CD8-positive, alpha-beta memory T cell (primary cell): Measurements from ENCODE around the gene SAA2. TPM values are rescaled to one million over a fixed set of nuclear protein-coding genes. Genes with fewer than 3 reads are reported as not detected.

Experiments used
- CTCF ChIA-PET: fragments of 350-600 bp; sonication (Branson Sonifier 250); formaldehyde crosslinking; loops from one replicate; lab custom pipeline; 2021; ENCODE audit warnings: antibody characterized with exemption; lab: Charles Lee
- POLR2A ChIA-PET: fragments of 350-600 bp; sonication (Branson Sonifier 250); formaldehyde crosslinking; loops from one replicate; lab custom pipeline; 2021; ENCODE audit warnings: antibody characterized with exemption; lab: Charles Lee
- DNase-seq, 5 donors: peaks; one replicate each; pipeline versions ENCODE4 v3.0.0 to v3.0.0-alpha.2; 2020 to 2022; ENCODE audit warnings: mixed read lengths in 1 of 5
- H3K27ac ChIP-seq: one replicate; pipeline ENCODE4 v1.7.0; 2013; ENCODE audit warnings: low read depth, mild to moderate bottlenecking, low read length, moderate library complexity
- H3K27me3 ChIP-seq: 2 replicates; pipeline ENCODE4 v1.7.0; 2013; ENCODE audit warnings: low read length, mild to moderate bottlenecking; ENCODE audit not compliant: insufficient read depth, poor library complexity, severe bottlenecking
- H3K36me3 ChIP-seq: 2 replicates; pipeline ENCODE4 v1.7.0; 2013; ENCODE audit warnings: mild to moderate bottlenecking, low read length, moderate library complexity; ENCODE audit not compliant: insufficient read depth
- H3K4me1 ChIP-seq: 2 replicates; pipeline ENCODE4 v1.7.0; 2013; ENCODE audit warnings: mild to moderate bottlenecking, low read length, moderate library complexity; ENCODE audit not compliant: insufficient read depth
- H3K4me3 ChIP-seq: 2 replicates; pipeline ENCODE4 v1.7.0; 2013; ENCODE audit warnings: mild to moderate bottlenecking, low read length
- H3K9me3 ChIP-seq: 2 replicates; pipeline ENCODE4 v1.7.0; 2013; ENCODE audit warnings: mild to moderate bottlenecking, low read length
- H3K27ac Mint-ChIP-seq, 8 donors: one replicate each; pipeline ENCODE4 v1.8.0; 2020 to 2021; ENCODE audit warnings: mixed read lengths in 8 of 8, mild to moderate bottlenecking in 6 of 8, inconsistent platforms in 3 of 8, moderate library complexity in 3 of 8
- H3K27me3 Mint-ChIP-seq, 2 donors: one replicate each; pipeline ENCODE4 v1.8.0; 2020 to 2021; ENCODE audit warnings: mixed read lengths in 2 of 2, mild to moderate bottlenecking in 1 of 2, moderate library complexity in 1 of 2
- H3K36me3 Mint-ChIP-seq, 3 donors: one replicate each; pipeline ENCODE4 v1.8.0; 2020 to 2021; ENCODE audit warnings: mixed read lengths in 3 of 3, inconsistent platforms in 1 of 3, mild to moderate bottlenecking in 1 of 3
- H3K4me1 Mint-ChIP-seq, 3 donors: one replicate each; pipeline ENCODE4 v1.8.0; 2020 to 2021; ENCODE audit warnings: mixed read lengths in 3 of 3, inconsistent platforms in 1 of 3, mild to moderate bottlenecking in 1 of 3
- H3K4me3 Mint-ChIP-seq, 7 donors: one replicate each; pipeline ENCODE4 v1.8.0; 2020 to 2021; ENCODE audit warnings: mixed read lengths in 7 of 7, mild to moderate bottlenecking in 6 of 7, moderate library complexity in 4 of 7, inconsistent platforms in 2 of 7
- H3K9me3 Mint-ChIP-seq, 5 donors: one replicate each; pipeline ENCODE4 v1.8.0; 2020 to 2022; ENCODE audit warnings: mixed read lengths in 5 of 5, mild to moderate bottlenecking in 3 of 5, moderate library complexity in 2 of 5, inconsistent platforms in 1 of 5
- polyA plus RNA-seq: library from polyadenylated mRNA; unstranded; fragments of 300-500 nt; fragmentation: Illumina TruSeq; gene quantifications from one replicate; pipeline ENCODE4 v1.2.3, GENCODE V29; 2021
- total RNA-seq, 2 experiments: library from RNA; stranded (reverse); gene quantifications; one replicate each; pipeline ENCODE4 v1.2.3, GENCODE V29; 2021

The SAA2 gene
- total and polyA plus RNA-seq, 3 experiments from 2014 or later: not detected

GRCh38 chr11:18245396-18245795 is 3.1 kb downstream of the SAA2 start:
- no peak overlapping the region for H3K4me3 Mint-ChIP-seq
- Histone ChIP-seq H3K4me3 (no peak overlapping the region), H3K27me3 (no peaks in the 10 kb centered on the region), H3K36me3 (no peaks in the 10 kb centered on the region), H3K27ac (no peak overlapping the region), H3K9me3 (no peaks in the 10 kb centered on the region), H3K4me1 (no peaks in the 10 kb centered on the region)
- H3K36me3 Mint-ChIP-seq: peaks cover 0 to 6% (median 0%) of the 10 kb centered on the region in 3 donors
- H3K4me1 Mint-ChIP-seq: peaks cover 15 to 25% (median 17%) of the 10 kb centered on the region in 3 donors
- no peak for DNase-seq
- POLR2A ChIA-PET: no interaction called here
- H3K9me3 Mint-ChIP-seq: peaks cover 0 to 5% (median 0%) of the 10 kb centered on the region in 5 donors
- peak overlapping the region in 6 of 8 donors; percentile 8 to 83 (median 34) for H3K27ac Mint-ChIP-seq
- CTCF ChIA-PET: no interaction called here
- peaks cover 0 to 2% of the 10 kb centered on the region in 2 donors for H3K27me3 Mint-ChIP-seq

DNA sequence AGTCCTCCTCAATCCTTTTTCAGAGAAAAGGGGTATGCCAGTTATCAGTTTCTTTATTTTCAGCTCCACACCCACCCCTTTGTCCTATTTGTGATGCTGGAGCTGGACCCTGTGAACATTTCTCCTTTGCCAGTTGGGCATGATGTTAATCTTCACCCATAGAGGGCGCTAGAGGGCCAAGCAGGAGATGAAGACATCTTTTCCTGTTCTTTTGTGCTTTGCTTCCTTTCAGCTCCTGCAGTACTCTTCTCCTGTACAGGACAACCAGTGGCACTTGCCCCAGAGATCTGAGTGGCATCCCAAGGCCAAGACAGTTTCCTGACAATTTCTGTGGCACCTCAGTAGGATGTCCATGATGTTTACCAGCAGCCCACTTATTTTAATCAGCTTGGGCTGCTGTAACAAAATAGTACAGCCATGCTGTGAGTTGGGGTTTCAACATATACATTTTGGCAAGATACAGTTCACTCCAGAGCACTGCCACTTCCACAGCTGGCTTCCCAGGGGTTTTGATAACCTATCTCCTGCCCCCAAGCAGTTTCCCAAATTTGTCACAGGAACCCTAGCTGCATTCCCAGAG is 4.6 kb downstream of the SAA2 start:
- H3K27ac Mint-ChIP-seq: peak overlapping the region in 6 of 8 donors; percentile 6 to 81 (median 53)
- POLR2A ChIA-PET: interaction anchor here (0.7 to 1.1 kb wide), 2 partner anchors 152 to 297 kb away, joined by 3 read pairs; no protein-coding TSS in a partner anchor
- peak; percentile 33 to 78 (median 49) for DNase-seq
- peaks cover 8 to 10% of the 10 kb centered on the region in 2 donors for H3K27me3 Mint-ChIP-seq
- peaks cover 9% of the 10 kb centered on the region for H3K27me3 ChIP-seq
- H3K4me1 ChIP-seq: no peaks in the 10 kb centered on the region
- H3K36me3 ChIP-seq: no peaks in the 10 kb centered on the region
- no peak overlapping the region for H3K4me3 ChIP-seq
- peak overlapping the region in 2 of 7 donors; percentile 6 to 28 for H3K4me3 Mint-ChIP-seq
- H3K27ac ChIP-seq: no peak overlapping the region
- H3K9me3 ChIP-seq: no peaks in the 10 kb centered on the region
- peaks cover 0 to 5% (median 0%) of the 10 kb centered on the region in 5 donors for H3K9me3 Mint-ChIP-seq
- CTCF ChIA-PET: interaction anchor here (0.6 to 2.1 kb wide), 21 partner anchors 9 to 487 kb away, joined by 3 to 11 read pairs (median 3); partner anchors contain the start of genes LDHA, SPTY2D1 and TSG101
- H3K4me1 Mint-ChIP-seq: peaks cover 15 to 25% (median 17%) of the 10 kb centered on the region in 3 donors
- H3K36me3 Mint-ChIP-seq: peaks cover 0 to 6% (median 0%) of the 10 kb centered on the region in 3 donors

GRCh38 chr11:18239655-18240054 is 8.8 kb downstream of the SAA2 start:
- H3K27me3 ChIP-seq: peaks cover 13% of the 10 kb centered on the region
- peaks cover 5 to 7% (median 5%) of the 10 kb centered on the region in 3 donors for H3K4me1 Mint-ChIP-seq
- peaks cover 0 to 6% (median 0%) of the 10 kb centered on the region in 3 donors for H3K36me3 Mint-ChIP-seq
- no peaks in the 10 kb centered on the region for H3K4me1 ChIP-seq
- peaks cover 0 to 5% (median 0%) of the 10 kb centered on the region in 5 donors for H3K9me3 Mint-ChIP-seq
- ChIA-PET POLR2A (no interaction called here), CTCF (no interaction called here)
- no peak for DNase-seq
- H3K27ac Mint-ChIP-seq: no peak overlapping the region
- no peak overlapping the region for H3K27ac ChIP-seq
- H3K36me3 ChIP-seq: no peaks in the 10 kb centered on the region
- H3K27me3 Mint-ChIP-seq: peaks cover 15 to 29% of the 10 kb centered on the region in 2 donors
- no peaks in the 10 kb centered on the region for H3K9me3 ChIP-seq
- no peak overlapping the region for H3K4me3 Mint-ChIP-seq
- H3K4me3 ChIP-seq: no peak overlapping the region

DNA sequence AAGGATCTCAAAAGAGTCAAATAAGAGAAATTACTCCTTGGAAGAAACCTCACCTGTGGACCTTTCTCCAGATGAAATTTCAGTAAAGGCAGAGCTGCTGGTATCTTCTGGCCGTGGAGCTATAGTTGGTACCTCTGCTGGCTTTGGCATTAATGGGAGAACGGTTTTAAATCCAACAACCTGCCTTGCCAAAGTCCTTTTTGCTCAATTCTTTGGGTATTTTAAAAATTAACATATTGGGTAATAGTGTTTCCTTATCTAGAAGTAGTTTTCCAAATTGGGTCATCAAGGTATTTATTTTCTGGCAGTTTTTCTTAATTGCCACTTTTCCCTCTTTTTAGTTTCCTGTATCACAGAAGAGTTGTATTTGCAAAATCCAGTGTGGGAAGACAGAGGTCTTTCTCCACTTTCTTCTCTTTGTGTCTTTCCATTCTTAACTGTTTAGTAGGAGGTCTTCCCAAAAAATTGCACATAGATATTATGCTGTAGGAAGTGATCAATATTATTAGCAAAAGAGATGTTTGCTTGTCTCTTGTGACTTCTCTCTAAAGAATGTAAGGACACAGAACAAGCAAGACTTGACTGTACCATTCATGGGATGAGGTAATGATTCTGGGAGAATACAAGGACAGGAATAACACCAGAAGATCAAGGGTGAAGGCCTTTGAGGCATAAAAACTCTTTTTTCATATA is 11.7 kb downstream of the SAA2 start, which contains the start of gene SAA4:
Gene SAA4 (minus strand): TSS at position 139 of the 693 bp plus-strand sequence. CDS start 876 bp downstream, outside the sequence.
- H3K4me3 ChIP-seq: no peak within 1 kb of the TSS
- Mint-ChIP-seq H3K4me1 (no peaks in the 10 kb centered on the region), H3K27me3 (peaks cover 18 to 36% of the 10 kb centered on the region in 2 donors), H3K27ac (no peak within 1 kb of the TSS), H3K9me3 (no peaks in the 10 kb centered on the region), H3K36me3 (no peaks in the 10 kb centered on the region), H3K4me3 (no peak within 1 kb of the TSS)
- no peaks in the 10 kb centered on the region for H3K9me3 ChIP-seq
- no peak within 1 kb of the TSS for H3K27ac ChIP-seq
- CTCF ChIA-PET: no interaction called here
- H3K4me1 ChIP-seq: no peaks in the 10 kb centered on the region
- no peak for DNase-seq
- POLR2A ChIA-PET: interaction anchor here (0.6 kb wide), 1 partner anchor 120 kb away, joined by 6 read pairs; no protein-coding TSS in a partner anchor
- H3K27me3 ChIP-seq: peaks cover 13% of the 10 kb centered on the region
- H3K36me3 ChIP-seq: no peaks in the 10 kb centered on the region

DNA sequence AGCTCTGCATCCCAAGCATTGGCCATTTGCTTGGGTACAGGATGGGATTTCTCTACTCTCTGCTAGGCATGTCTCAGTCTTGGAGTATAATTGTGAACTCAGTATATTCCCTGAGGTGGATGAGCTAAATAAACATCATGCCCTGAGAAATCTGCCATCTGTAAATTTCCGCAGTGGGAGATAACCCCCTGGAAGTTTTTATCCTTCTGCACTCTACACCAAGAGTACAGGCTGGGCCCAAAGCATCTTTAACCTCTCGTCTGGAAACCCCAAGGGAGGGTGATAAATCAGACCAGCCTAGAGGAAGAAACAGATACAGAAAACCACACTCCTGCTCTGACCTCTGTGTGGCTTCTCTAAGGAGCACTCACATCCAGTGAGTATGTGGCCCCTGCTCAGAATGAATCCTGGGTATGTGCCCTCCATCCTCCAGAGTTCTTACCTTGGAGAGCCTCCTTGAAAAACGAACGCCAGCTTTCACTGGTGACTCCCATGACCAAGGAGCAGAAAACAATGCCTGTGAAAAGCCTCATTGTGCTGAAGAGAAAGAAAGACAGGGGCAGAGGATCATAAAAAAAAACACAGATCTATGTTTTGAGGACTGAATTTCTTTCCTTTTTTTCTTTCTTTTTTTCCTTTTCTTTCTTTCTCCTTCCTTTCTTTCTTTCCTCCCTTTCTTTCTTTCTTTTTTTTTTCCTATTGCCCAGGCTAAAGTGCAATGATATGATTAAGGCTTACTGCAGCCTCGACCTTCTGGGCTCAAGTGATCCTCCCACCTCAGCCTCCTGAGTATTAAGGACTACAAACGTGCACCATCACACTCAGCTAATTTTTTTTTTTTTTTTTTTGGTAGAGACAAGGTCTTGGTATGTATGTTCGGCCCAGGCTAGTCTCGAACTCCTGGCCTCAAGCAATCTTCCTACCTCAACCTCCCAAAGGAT is 12.8 kb downstream of the SAA2 start:
- H3K9me3 Mint-ChIP-seq: no peaks in the 10 kb centered on the region
- H3K27ac Mint-ChIP-seq: no peak overlapping the region
- peaks cover 13% of the 10 kb centered on the region for H3K27me3 ChIP-seq
- H3K4me1 Mint-ChIP-seq: no peaks in the 10 kb centered on the region
- no peaks in the 10 kb centered on the region for H3K9me3 ChIP-seq
- H3K4me3 Mint-ChIP-seq: no peak overlapping the region
- no peaks in the 10 kb centered on the region for H3K4me1 ChIP-seq
- H3K4me3 ChIP-seq: no peak overlapping the region
- ChIA-PET POLR2A (no interaction called here), CTCF (interaction anchor here (2.4 kb wide), 1 partner anchor 8 kb away, joined by 8 read pairs; no protein-coding TSS in a partner anchor)
- no peak for DNase-seq
- no peak overlapping the region for H3K27ac ChIP-seq
- H3K36me3 Mint-ChIP-seq: no peaks in the 10 kb centered on the region
- H3K27me3 Mint-ChIP-seq: peaks cover 18 to 36% of the 10 kb centered on the region in 2 donors
- no peaks in the 10 kb centered on the region for H3K36me3 ChIP-seq

DNA sequence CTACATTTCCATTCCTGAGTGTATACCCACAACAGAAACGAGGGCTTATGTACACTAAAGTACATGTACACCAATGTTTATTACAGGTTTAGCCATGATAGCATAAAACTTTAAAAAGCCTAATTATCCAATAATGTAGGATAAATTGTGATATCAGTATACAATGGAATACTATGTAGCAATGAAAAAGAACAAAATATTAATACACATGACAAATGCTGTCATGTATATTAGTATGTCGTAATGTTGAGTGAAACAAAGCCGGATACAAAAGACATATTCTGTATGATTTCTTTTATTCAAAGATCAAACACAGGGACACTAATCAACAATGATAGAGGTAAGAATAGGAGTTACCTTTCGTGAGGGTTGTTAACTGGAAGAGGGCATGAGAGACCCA is 14.6 kb downstream of the SAA2 start:
- DNase-seq: no peak
- H3K4me1 ChIP-seq: no peaks in the 10 kb centered on the region
- Mint-ChIP-seq H3K4me3 (no peak overlapping the region), H3K27ac (no peak overlapping the region), H3K27me3 (peaks cover 10 to 28% of the 10 kb centered on the region in 2 donors), H3K36me3 (no peaks in the 10 kb centered on the region), H3K9me3 (no peaks in the 10 kb centered on the region), H3K4me1 (no peaks in the 10 kb centered on the region)
- no peaks in the 10 kb centered on the region for H3K9me3 ChIP-seq
- peaks cover 3% of the 10 kb centered on the region for H3K27me3 ChIP-seq
- H3K27ac ChIP-seq: no peak overlapping the region
- POLR2A ChIA-PET: no interaction called here
- H3K4me3 ChIP-seq: no peak overlapping the region
- H3K36me3 ChIP-seq: no peaks in the 10 kb centered on the region
- CTCF ChIA-PET: interaction anchor here (2.4 kb wide), 1 partner anchor 10 kb away, joined by 8 read pairs; no protein-coding TSS in a partner anchor

DNA sequence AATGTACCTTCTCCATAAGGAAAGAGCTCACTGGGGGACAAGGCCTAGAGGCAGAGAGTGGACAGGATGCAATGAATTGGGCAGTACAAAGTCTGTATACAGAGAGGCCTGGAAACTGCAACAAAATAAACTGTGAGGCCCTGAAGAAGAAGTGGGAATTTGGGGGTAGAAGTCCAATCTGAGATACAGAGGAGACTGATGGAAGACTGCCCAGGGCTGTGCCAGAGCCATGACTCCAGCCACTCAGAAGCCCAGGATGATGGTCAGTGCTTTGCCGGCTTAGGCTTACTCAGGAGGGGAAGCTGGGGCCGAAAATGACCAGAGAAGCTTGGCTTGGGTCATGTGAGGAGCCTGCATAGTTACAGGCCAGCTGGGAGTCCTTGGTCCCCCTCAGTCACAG is 17.6 kb downstream of the SAA2 start:
- no peak overlapping the region for H3K27ac ChIP-seq
- no peaks in the 10 kb centered on the region for H3K36me3 ChIP-seq
- H3K27ac Mint-ChIP-seq: peak overlapping the region in 1 of 8 donors; percentile 35
- H3K4me3 ChIP-seq: no peak overlapping the region
- peaks cover 6 to 8% of the 10 kb centered on the region in 2 donors for H3K27me3 Mint-ChIP-seq
- H3K4me1 ChIP-seq: no peaks in the 10 kb centered on the region
- POLR2A ChIA-PET: no interaction called here
- DNase-seq: no peak
- CTCF ChIA-PET: no interaction called here
- H3K36me3 Mint-ChIP-seq: peaks cover 0 to under 1% (median 0%) of the 10 kb centered on the region in 3 donors
- no peak overlapping the region for H3K4me3 Mint-ChIP-seq
- no peaks in the 10 kb centered on the region for H3K9me3 Mint-ChIP-seq
- H3K4me1 Mint-ChIP-seq: no peaks in the 10 kb centered on the region
- H3K27me3 ChIP-seq: peaks cover 4% of the 10 kb centered on the region
- H3K9me3 ChIP-seq: no peaks in the 10 kb centered on the region
